Hematopoietic multipotent progenitor cell treated with erythropoietin and hydrocortisone succinate and interleukin-3 and kit ligand, for 4 days (in vitro differentiated cells): ENCODE data around the gene ALG1L2.
A peak's percentile ranks its signal among the peaks of the same experiment; 100 is the strongest.
"Not testable (repeated sequence)": the region's sequence is repeated elsewhere in the genome, so short reads cannot be mapped to it uniquely, and the experiment has no call there.

Experiments
- DNase-seq: peaks from one replicate; pipeline ENCODE4 v3.0.0-alpha.2; 2015

Gene ALG1L2

GRCh38 chr3:130136337-130136736 lies 54.7 kb downstream of the ALG1L2 start:
- not testable (repeated sequence) for DNase-seq

GRCh38 chr3:130137685-130138084 lies 56.1 kb downstream of the ALG1L2 start:
- not testable (repeated sequence) for DNase-seq

- not testable (repeated sequence) for DNase-seq
Measured at GRCh38 chr3:130138992-130139391, 57.4 kb downstream of the ALG1L2 start.

GRCh38 chr3:130140756-130141155 lies 59.1 kb downstream of the ALG1L2 start:
- not testable (repeated sequence) for DNase-seq

- peak; percentile 14 for DNase-seq
Measured at GRCh38 chr3:130143648-130144327, 62.2 kb downstream of the ALG1L2 start.

GRCh38 chr3:130144328-130144650 lies 62.7 kb downstream of the ALG1L2 start:
- not testable (repeated sequence) for DNase-seq

GRCh38 chr3:130145456-130145855 lies 63.8 kb downstream of the ALG1L2 start:
- peak; percentile 17 for DNase-seq

GRCh38 chr3:130146465-130146864 lies 64.8 kb downstream of the ALG1L2 start:
- peak; percentile 89 for DNase-seq
